AG04449 (cell line): ENCODE measurements around the gene CNP.

ENCODE experiments used
- CTCF ChIA-PET: fragments of 350-600 bp; formaldehyde crosslinking; extraction: SDS; loops from one replicate; lab custom pipeline; 2021; ENCODE audit warnings: antibody characterized with exemption; lab: Yijun Ruan, JAX
- POLR2A ChIA-PET: fragments of 400-600, 350-600 bp; formaldehyde crosslinking; extraction: SDS; loops from one replicate; lab custom pipeline; 2020; ENCODE audit warnings: antibody characterized with exemption, inconsistent platforms; lab: Yijun Ruan, JAX
- DNase-seq: peaks from one replicate; pipeline ENCODE4 v3.0.0-alpha.2; 2010; ENCODE audit warnings: low read depth, low spot score
- H3K4me3 ChIP-seq: 2 replicates; pipeline ENCODE4 v1.5.1; 2011; ENCODE audit warnings: low read depth, mild to moderate bottlenecking, control low read depth, low read length
- CTCF ChIP-seq: IDR thresholded peaks from one replicate; pipeline ENCODE4 v1.5.1; 2011; ENCODE audit warnings: mild to moderate bottlenecking, moderate library complexity, low read length, control low read depth, inconsistent platforms; ENCODE audit not compliant: insufficient read depth; ENCODE audit errors: missing control alignments

The CNP gene

GRCh38 chr17:42026857-42027589 lies 60.4 kb downstream of the CNP start:
- TF ChIP-seq CTCF = no peak
- ChIA-PET CTCF (interaction anchor here (1.7 to 20.7 kb wide), 8 partner anchors 9 to 84 kb away, joined by 3 to 451 read pairs (median 21); partner anchors contain the start of genes DHX58, DNAJC7, HSPB9 and KAT2A), POLR2A (interaction anchor here (1.1 to 1.8 kb wide), 3 partner anchors 10 to 85 kb away, joined by 3 to 4 read pairs (median 4); partner anchors contain the start of genes DHX58 and DNAJC7)
- H3K4me3 ChIP-seq = no peak overlapping the region
- no peak for DNase-seq
